HL-60 (cell line): Measurements from ENCODE around the gene MYO1E.

Experiments
- DNase-seq, 2 experiments: peaks; one replicate each; pipeline ENCODE4 v3.0.0-alpha.2; 2010 to 2020; ENCODE audit warnings: low read depth in 1 of 2, low spot score in 1 of 2
- H3K27ac ChIP-seq: fragments of 250-450 bp; sonication (Bioruptor Pico); replicated peaks from 2 replicates; pipeline ENCODE4 v1.5.1; 2020; ENCODE audit warnings: mild to moderate bottlenecking, moderate library complexity
- H3K27me3 ChIP-seq: fragments of 250-450 bp; sonication (Bioruptor Pico); 2 replicates; pipeline ENCODE4 v1.5.1; 2021; ENCODE audit warnings: mild to moderate bottlenecking, moderate library complexity; ENCODE audit not compliant: insufficient read depth, poor library complexity, severe bottlenecking
- H3K4me3 ChIP-seq: replicated peaks from 2 replicates; pipeline ENCODE4 v1.5.1; 2011; ENCODE audit warnings: mild to moderate bottlenecking, control low read depth, low read length; ENCODE audit not compliant: insufficient read depth
- CTCF ChIP-seq: IDR thresholded peaks from one replicate; pipeline ENCODE4 v1.5.1; 2011; ENCODE audit warnings: low read length, control low read depth, inconsistent platforms; ENCODE audit not compliant: insufficient read depth
- GABPA ChIP-seq: IDR thresholded peaks from 2 replicates; pipeline ENCODE4 v1.6.1; 2012; ENCODE audit warnings: low read depth
- POLR2AphosphoS5 ChIP-seq: IDR thresholded peaks from 2 replicates; pipeline ENCODE4 v1.6.1; 2012; ENCODE audit warnings: low read depth
- SPI1 ChIP-seq: IDR thresholded peaks from 2 replicates; pipeline ENCODE4 v1.6.1; 2012; ENCODE audit warnings: low read depth, mild to moderate bottlenecking, borderline replicate concordance
- TF ChIP-seq, protein P1 (sequence below): IDR thresholded peaks from 2 replicates; pipeline ENCODE4 v1.6.1; 2012; ENCODE audit warnings: low read depth; ENCODE audit not compliant: insufficient replicate concordance

Gene MYO1E

DNA sequence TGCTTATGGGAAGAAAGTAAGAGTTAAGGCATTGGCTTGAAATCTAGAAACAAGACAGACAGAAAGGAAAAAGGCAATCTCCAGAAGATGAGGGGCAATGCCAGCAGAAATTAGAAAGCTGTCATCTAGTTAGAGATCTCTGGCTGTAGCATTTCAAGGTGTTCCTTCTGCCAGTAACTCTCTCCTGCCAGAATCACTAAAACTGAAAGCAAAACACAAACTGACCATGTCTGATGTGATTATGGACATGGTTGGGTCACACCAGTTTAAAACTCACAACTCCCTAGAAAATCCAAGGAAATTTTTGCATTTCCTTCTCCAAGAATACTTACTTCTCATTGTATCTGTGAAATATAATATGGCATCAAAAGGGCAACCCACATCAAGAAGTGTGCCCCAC is 83.1 kb downstream of the MYO1E start:
- DNase-seq: no peak
- TF ChIP-seq CTCF: no peak
- no peak for TF ChIP-seq SPI1
- no peak for TF ChIP-seq POLR2AphosphoS5
- TF ChIP-seq, protein P1, sequence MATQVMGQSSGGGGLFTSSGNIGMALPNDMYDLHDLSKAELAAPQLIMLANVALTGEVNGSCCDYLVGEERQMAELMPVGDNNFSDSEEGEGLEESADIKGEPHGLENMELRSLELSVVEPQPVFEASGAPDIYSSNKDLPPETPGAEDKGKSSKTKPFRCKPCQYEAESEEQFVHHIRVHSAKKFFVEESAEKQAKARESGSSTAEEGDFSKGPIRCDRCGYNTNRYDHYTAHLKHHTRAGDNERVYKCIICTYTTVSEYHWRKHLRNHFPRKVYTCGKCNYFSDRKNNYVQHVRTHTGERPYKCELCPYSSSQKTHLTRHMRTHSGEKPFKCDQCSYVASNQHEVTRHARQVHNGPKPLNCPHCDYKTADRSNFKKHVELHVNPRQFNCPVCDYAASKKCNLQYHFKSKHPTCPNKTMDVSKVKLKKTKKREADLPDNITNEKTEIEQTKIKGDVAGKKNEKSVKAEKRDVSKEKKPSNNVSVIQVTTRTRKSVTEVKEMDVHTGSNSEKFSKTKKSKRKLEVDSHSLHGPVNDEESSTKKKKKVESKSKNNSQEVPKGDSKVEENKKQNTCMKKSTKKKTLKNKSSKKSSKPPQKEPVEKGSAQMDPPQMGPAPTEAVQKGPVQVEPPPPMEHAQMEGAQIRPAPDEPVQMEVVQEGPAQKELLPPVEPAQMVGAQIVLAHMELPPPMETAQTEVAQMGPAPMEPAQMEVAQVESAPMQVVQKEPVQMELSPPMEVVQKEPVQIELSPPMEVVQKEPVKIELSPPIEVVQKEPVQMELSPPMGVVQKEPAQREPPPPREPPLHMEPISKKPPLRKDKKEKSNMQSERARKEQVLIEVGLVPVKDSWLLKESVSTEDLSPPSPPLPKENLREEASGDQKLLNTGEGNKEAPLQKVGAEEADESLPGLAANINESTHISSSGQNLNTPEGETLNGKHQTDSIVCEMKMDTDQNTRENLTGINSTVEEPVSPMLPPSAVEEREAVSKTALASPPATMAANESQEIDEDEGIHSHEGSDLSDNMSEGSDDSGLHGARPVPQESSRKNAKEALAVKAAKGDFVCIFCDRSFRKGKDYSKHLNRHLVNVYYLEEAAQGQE: no peak
- no peak for TF ChIP-seq GABPA
- Histone ChIP-seq H3K4me3 (no peak overlapping the region), H3K27me3 (no peaks in the 10 kb centered on the region), H3K27ac (no peak overlapping the region)

DNA sequence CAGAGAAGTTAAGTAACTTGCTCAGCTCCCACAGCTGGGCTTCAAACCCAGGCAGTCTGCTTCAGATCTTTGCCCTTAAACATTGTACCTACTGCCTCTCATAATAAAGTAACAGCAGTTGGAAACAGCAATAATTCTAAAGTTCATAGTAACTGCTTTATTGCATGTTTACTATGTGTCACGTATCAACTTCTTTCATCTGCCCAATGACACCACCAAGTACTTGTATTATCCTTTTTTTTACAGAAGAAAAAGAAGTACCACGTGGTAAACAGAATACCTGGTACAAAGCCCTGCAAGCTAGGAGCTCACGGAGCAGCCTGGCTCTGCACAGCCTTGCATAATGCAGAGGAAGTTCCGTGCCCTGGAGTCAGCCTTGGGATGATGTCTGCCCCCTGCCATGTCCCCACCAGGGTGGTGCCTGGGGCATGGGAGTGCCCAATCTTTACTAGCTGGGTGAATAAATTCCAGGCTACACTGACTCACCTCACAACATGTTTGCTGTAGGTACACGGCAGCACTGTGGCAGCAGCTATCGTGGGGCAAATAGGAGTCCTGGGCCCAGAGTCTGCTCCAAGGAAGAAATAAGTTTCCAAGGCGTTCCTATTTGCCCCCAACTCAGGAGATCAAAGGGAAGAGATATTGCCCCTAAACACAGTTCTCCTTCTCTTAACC is 88.8 kb downstream of the MYO1E start:
- no peak overlapping the region for H3K4me3 ChIP-seq
- no peaks in the 10 kb centered on the region for H3K27me3 ChIP-seq
- no peak for DNase-seq
- TF ChIP-seq POLR2AphosphoS5: no peak
- TF ChIP-seq CTCF: no peak
- TF ChIP-seq, protein P1: no peak
- no peak for TF ChIP-seq SPI1
- no peak for TF ChIP-seq GABPA
- H3K27ac ChIP-seq: no peak overlapping the region

DNA sequence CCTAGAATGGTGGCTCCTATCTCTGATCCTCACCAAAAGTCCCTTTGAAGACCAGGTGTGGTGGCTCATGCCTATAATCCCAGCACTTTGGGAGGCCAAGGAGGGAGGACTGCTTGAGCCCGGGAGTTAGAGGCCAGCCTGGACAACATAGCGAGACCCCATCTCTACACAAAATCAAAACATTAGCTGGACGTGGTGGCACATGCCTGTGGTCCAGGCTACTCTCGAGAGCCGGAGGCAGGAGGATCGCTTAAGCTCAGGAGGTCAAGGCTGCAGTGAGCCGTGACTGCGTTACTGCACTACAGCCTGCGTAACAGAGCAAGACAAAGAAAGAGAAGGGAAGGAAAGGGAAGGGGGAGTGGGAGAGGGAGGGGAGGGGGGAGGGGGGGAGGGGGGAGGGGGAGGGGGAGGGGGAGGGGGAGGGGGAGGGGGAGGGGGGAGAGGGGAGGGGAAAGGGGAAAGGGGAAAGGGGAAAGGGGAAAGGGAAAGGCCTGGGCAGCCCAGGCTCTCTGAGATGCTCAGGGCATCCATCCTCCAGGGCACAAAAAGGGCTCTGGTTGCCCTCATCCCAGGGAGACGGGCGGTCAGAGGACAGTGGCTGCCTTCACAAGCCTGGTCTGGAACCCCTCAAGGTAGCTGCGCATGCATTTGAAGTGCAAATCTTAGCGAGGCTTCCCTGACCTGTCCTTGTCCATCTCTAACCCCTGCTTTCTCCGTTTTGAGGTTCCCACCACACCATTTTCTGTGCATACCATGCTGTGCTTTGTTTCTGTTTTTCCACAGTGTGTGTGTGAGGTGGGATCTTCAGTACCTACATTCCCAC is 89.9 kb downstream of the MYO1E start:
- no peak overlapping the region for H3K27ac ChIP-seq
- no peak for DNase-seq
- TF ChIP-seq, protein P1: no peak
- TF ChIP-seq GABPA (no peak), SPI1 (no peak), CTCF (no peak), POLR2AphosphoS5 (no peak)
- no peak overlapping the region for H3K4me3 ChIP-seq
- no peaks in the 10 kb centered on the region for H3K27me3 ChIP-seq
